Measurements from ENCODE around the gene SLFN12L. TPM values are rescaled to one million over a fixed set of nuclear protein-coding genes. Genes with fewer than 3 reads are reported as not detected.
"Not testable (repeated sequence)": the region's sequence is repeated elsewhere in the genome, so short reads cannot be mapped to it uniquely, and the experiment has no call there.

SLFN12L gene
- total and polyA plus RNA-seq, 9 of the 15 experiments (the other 6 are each of a cell fraction or from before 2014, with no cell fraction given) = 0.04 to 0.31 (median 0.08) TPM; not detected in 3

- TF ChIP-seq MGA (IDR thresholded peaks at IDR 0.05) (peak; percentile 65), ATF3 (IDR thresholded peaks at IDR 0.05) (peak; percentile 54; the same call in 1 of the 2 replicates), SMARCA4 (IDR thresholded peaks at IDR 0.05) (0 out of 2 replicates have a peak, but pooled peaks have one; percentile 43), JUND (IDR thresholded peaks at IDR 0.05; ENCODE audit: borderline replicate concordance, low read depth, low read length) (0 out of 2 replicates have a peak, but pooled peaks have one; percentile 29), TOE1 (IDR thresholded peaks at IDR 0.05; ENCODE audit: borderline replicate concordance) (peak; percentile 79; the same call in 1 of the 2 replicates), TFE3 (CRISPR knock-in tag; IDR thresholded peaks at IDR 0.05) (0 out of 2 replicates have a peak, but pooled peaks have one; percentile 13)
- TF ChIP-seq ATF3 (CRISPR knock-in tag; conservative IDR thresholded peaks at IDR 0.05); JUND (tag; IDR thresholded peaks at IDR 0.05; ENCODE audit: borderline replicate concordance, low read depth, low read length); TOE1 (CRISPR knock-in tag; IDR thresholded peaks at IDR 0.05; ENCODE audit: borderline replicate concordance, low read depth): not testable (repeated sequence)
These were observed 25.7 kb upstream of the SLFN12L start (continued) for GRCh38 chr17:35563181-35563580.

Data from K562 (cell line).